Activated CD8-positive, alpha-beta memory T cell treated with anti-CD3 and anti-CD28 coated beads, Interleukin-2, amount 50 U/mL, for 4 hours (primary cell): ENCODE measurements around the gene ERGIC1.
"Not testable (repeated sequence)": the region's sequence is repeated elsewhere in the genome, so short reads cannot be mapped to it uniquely, and the experiment has no call there.

Experiments used
- DNase-seq: peaks from one replicate; pipeline ENCODE4 v3.0.0-alpha.2; 2020

ERGIC1 gene

GRCh38 chr5:172849606-172850453 lies 15.8 kb downstream of the ERGIC1 start:
- no peak for DNase-seq

- DNase-seq = no peak
Measured at GRCh38 chr5:172850454-172850797, 16.4 kb downstream of the ERGIC1 start.

GRCh38 chr5:172851254-172851653 lies 17.2 kb downstream of the ERGIC1 start:
- not testable (repeated sequence) for DNase-seq

- no peak for DNase-seq
Measured at GRCh38 chr5:172852490-172853354, 18.7 kb downstream of the ERGIC1 start.

- DNase-seq = no peak
Measured at GRCh38 chr5:172853355-172853975, 19.4 kb downstream of the ERGIC1 start.

GRCh38 chr5:172854451-172854871 lies 20.4 kb downstream of the ERGIC1 start:
- no peak for DNase-seq

GRCh38 chr5:172854971-172855370 lies 20.9 kb downstream of the ERGIC1 start:
- DNase-seq = no peak

- DNase-seq = no peak
Measured at GRCh38 chr5:172855597-172856292, 21.7 kb downstream of the ERGIC1 start.

GRCh38 chr5:172856336-172856735 lies 22.3 kb downstream of the ERGIC1 start:
- DNase-seq = no peak

- no peak for DNase-seq
Measured at GRCh38 chr5:172857982-172858381, 23.9 kb downstream of the ERGIC1 start.

GRCh38 chr5:172858511-172858989 lies 24.5 kb downstream of the ERGIC1 start:
- no peak for DNase-seq

- no peak for DNase-seq
Measured at GRCh38 chr5:172858990-172859811, 25.1 kb downstream of the ERGIC1 start.

GRCh38 chr5:172859966-172860365 lies 25.9 kb downstream of the ERGIC1 start:
- no peak for DNase-seq

- no peak for DNase-seq
Measured at GRCh38 chr5:172860520-172861443, 26.7 kb downstream of the ERGIC1 start.

- DNase-seq = no peak
Measured at GRCh38 chr5:172861461-172861860, 27.4 kb downstream of the ERGIC1 start.

- DNase-seq = no peak
Measured at GRCh38 chr5:172862165-172862801, 28.2 kb downstream of the ERGIC1 start.

- DNase-seq = not testable (repeated sequence)
Measured at GRCh38 chr5:172864171-172864570, 30.1 kb downstream of the ERGIC1 start.

- no peak for DNase-seq
Measured at GRCh38 chr5:172864747-172865146, 30.7 kb downstream of the ERGIC1 start.

GRCh38 chr5:172866378-172866777 lies 32.3 kb downstream of the ERGIC1 start:
- no peak for DNase-seq
